Upper lobe of left lung (tissue), 6 donors: ENCODE measurements around the gene EIF4E1B. TPM values are rescaled to one million over a fixed set of nuclear protein-coding genes. Genes with fewer than 3 reads are reported as not detected.

Experiments used
- ATAC-seq, 2 donors: fragments of 200-7000 bp; cut with Tn5 transposase; one replicate each; pipeline ENCODE4 v1.9.1; 2022; ENCODE audit warnings: mild to moderate bottlenecking in 2 of 2, moderate library complexity in 2 of 2; ENCODE audit not compliant: low FRiP score in 2 of 2
- DNase-seq, 2 donors: peaks; one replicate each; pipeline ENCODE4 v3.0.0-alpha.2; 2019 to 2020
- H3K27ac ChIP-seq, 4 donors: fragments of 200-600 bp; sonication (generic); one replicate each; pipeline ENCODE4 v1.5.1; 2016 to 2019
- H3K27me3 ChIP-seq, 4 donors: fragments of 200-600 bp; sonication (generic); one replicate each; pipeline ENCODE4 v1.5.1; 2017 to 2019
- H3K36me3 ChIP-seq, 4 donors: fragments of 200-600 bp; sonication (generic); one replicate each; pipeline ENCODE4 v1.5.1; 2016 to 2019
- H3K4me1 ChIP-seq, 4 donors: fragments of 200-600 bp; sonication (generic); one replicate each; pipeline ENCODE4 v1.5.1; 2018 to 2019
- H3K4me3 ChIP-seq, 4 donors: fragments of 200-600 bp; sonication (generic); one replicate each; pipeline ENCODE4 v1.5.1; 2017 to 2019; ENCODE audit warnings: mild to moderate bottlenecking in 2 of 4, moderate library complexity in 1 of 4
- H3K9me3 ChIP-seq, 4 donors: fragments of 200-600 bp; sonication (generic); one replicate each; pipeline ENCODE4 v1.5.1; 2018 to 2019
- CTCF ChIP-seq, 6 experiments: fragments of 450-650 bp in 4 of 6; fragments of 200-600 bp in 2 of 6; sonication (generic) in 2 of 6; IDR thresholded peaks; one replicate each; pipeline ENCODE4 v1.5.1; 2016 to 2019; ENCODE audit warnings: antibody characterized with exemption in 6 of 6
- EP300 ChIP-seq, 4 donors: sonication (generic); formaldehyde crosslinking; IDR thresholded peaks; one replicate each; pipeline ENCODE4 v1.5.1; 2017; ENCODE audit warnings: antibody characterized with exemption in 4 of 4, control low read depth in 2 of 4
- POLR2A ChIP-seq, 4 donors: fragments of 450-650 bp; IDR thresholded peaks; one replicate each; pipeline ENCODE4 v1.5.1; 2016 to 2017; ENCODE audit warnings: antibody characterized with exemption in 4 of 4, mild to moderate bottlenecking in 2 of 4
- POLR2AphosphoS5 ChIP-seq, 2 donors: sonication (generic); formaldehyde crosslinking; IDR thresholded peaks; one replicate each; pipeline ENCODE4 v1.5.1; 2017; ENCODE audit warnings: antibody characterized with exemption in 2 of 2
- WGBS, 2 donors: methylation state at CpG; one replicate each; pipeline ENCODE4 v1.1.5; 2017 to 2018; 5-methylcytosine and 5-hydroxymethylcytosine counted together
- total RNA-seq, 6 donors: library from RNA; depleted of rRNA in 4 of 6; stranded (reverse); fragments of >200 nt in 4 of 6; gene quantifications; one replicate each; pipeline versions ENCODE4 v1.1.0 to v1.2.1, GENCODE V29; 2016 to 2021
- donor health status: DM: no; HTN: no; CAD: no; lungs with moderate emphysema.
- donor health status: DM: no; HTN: yes; CAD: no; lungs with severe emphysema.

EIF4E1B gene
- total RNA-seq, 6 donors from 2014 or later: not detected

- TF ChIP-seq POLR2AphosphoS5 (IDR thresholded peaks at IDR 0.05): no peak
- TF ChIP-seq EP300 (IDR thresholded peaks at IDR 0.05): no peak
- TF ChIP-seq CTCF (IDR thresholded peaks at IDR 0.05): no peak
- TF ChIP-seq POLR2A (IDR thresholded peaks at IDR 0.05): no peak
- DNase-seq: no peak
- ATAC-seq: no peak
- peaks cover 12 to 27% (median 18%) of the 10 kb centered on the region in 4 donors for H3K4me1 ChIP-seq
- H3K27ac ChIP-seq: peak overlapping the region; percentile 54 to 84 (median 82)
- no peaks in the 10 kb centered on the region for H3K36me3 ChIP-seq
- no peaks in the 10 kb centered on the region for H3K9me3 ChIP-seq
- H3K4me3 ChIP-seq: peak overlapping the region in 3 of 4 donors; percentile 66 to 85 (median 81)
- H3K27me3 ChIP-seq: peaks cover 0 to 2% (median 0%) of the 10 kb centered on the region in 4 donors
- WGBS, 2 donors: 35 to 72% methylated on average over 2 to 11 of the region's 11 CpGs
These were observed 16.2 kb downstream of the EIF4E1B start for GRCh38 chr5:176646707-176647029.

- Histone ChIP-seq H3K36me3 (no peaks in the 10 kb centered on the region), H3K27ac (peak within 1 kb of the TSS; percentile 54 to 84 (median 82)), H3K9me3 (no peaks in the 10 kb centered on the region), H3K4me3 (peak within 1 kb of the TSS; percentile 57 to 85 (median 74)), H3K4me1 (peaks cover 12 to 27% (median 18%) of the 10 kb centered on the region in 4 donors), H3K27me3 (peaks cover 0 to 2% (median 0%) of the 10 kb centered on the region in 4 donors)
- 1% methylated on average over 43 of the region's 63 CpGs; no CpG with 5 or more reads in 1 of the 2 donors for WGBS, 2 donors
- TF ChIP-seq POLR2A (IDR thresholded peaks at IDR 0.05) (peak in 3 of 4 donors; percentile 34 to 69 (median 42)), EP300 (IDR thresholded peaks at IDR 0.05) (no peak), POLR2AphosphoS5 (IDR thresholded peaks at IDR 0.05) (peak in 1 of 2 donors; percentile 56), CTCF (IDR thresholded peaks at IDR 0.05) (peak in 2 of 6 experiments; percentile 29 to 32)
- peak; percentile 98 for ATAC-seq
- DNase-seq: peak; percentile 100
These were observed 16.8 kb downstream of the EIF4E1B start, which contains the start of gene TSPAN17 for GRCh38 chr5:176647030-176647842. Gene TSPAN17, plus strand, starts transcription at chr5:176647484. Its CDS starts 132 bp downstream, at chr5:176647616.

GRCh38 chr5:176647843-176648473 is 17.5 kb downstream of the EIF4E1B start:
- TF ChIP-seq CTCF (IDR thresholded peaks at IDR 0.05): no peak
- no peak for TF ChIP-seq POLR2A (IDR thresholded peaks at IDR 0.05)
- no peak for TF ChIP-seq POLR2AphosphoS5 (IDR thresholded peaks at IDR 0.05)
- no peak for TF ChIP-seq EP300 (IDR thresholded peaks at IDR 0.05)
- H3K36me3 ChIP-seq: peaks cover 0 to 7% (median 2%) of the 10 kb centered on the region in 4 donors
- DNase-seq (peak in 1 of 2 donors; percentile 66), ATAC-seq (no peak)
- H3K4me1 ChIP-seq: peaks cover 12 to 27% (median 18%) of the 10 kb centered on the region in 4 donors
- no peaks in the 10 kb centered on the region for H3K9me3 ChIP-seq
- peaks cover 0 to 2% (median 0%) of the 10 kb centered on the region in 4 donors for H3K27me3 ChIP-seq
- peak overlapping the region; percentile 57 to 85 (median 74) for H3K4me3 ChIP-seq
- H3K27ac ChIP-seq: peak overlapping the region; percentile 54 to 84 (median 82)
- WGBS, 2 donors: 7% methylated on average over 5 to 18 of the region's 20 CpGs

GRCh38 chr5:176648474-176649194 is 18.2 kb downstream of the EIF4E1B start:
- ATAC-seq (no peak), DNase-seq (no peak)
- Histone ChIP-seq H3K9me3 (no peaks in the 10 kb centered on the region), H3K4me3 (peak overlapping the region; percentile 57 to 85 (median 74)), H3K4me1 (peaks cover 12 to 27% (median 18%) of the 10 kb centered on the region in 4 donors), H3K27me3 (peaks cover 0 to 2% (median 0%) of the 10 kb centered on the region in 4 donors), H3K36me3 (peaks cover 0 to 14% (median 8%) of the 10 kb centered on the region in 4 donors), H3K27ac (peak overlapping the region; percentile 54 to 84 (median 82))
- WGBS, 2 donors: 66 to 69% methylated on average over 15 of the region's 15 CpGs
- TF ChIP-seq EP300 (IDR thresholded peaks at IDR 0.05) (no peak), POLR2A (IDR thresholded peaks at IDR 0.05) (no peak), CTCF (IDR thresholded peaks at IDR 0.05) (no peak), POLR2AphosphoS5 (IDR thresholded peaks at IDR 0.05) (no peak)
